OCI-LY3 (cell line): ENCODE results near the gene PMM1.

Experiments
- H2AFZ ChIP-seq: fragments of 200-600, 300-600 bp; shearing (Covaris generic); 2 replicates; pipeline ENCODE4 v1.6.0; 2014; ENCODE audit warnings: antibody characterized with exemption, low read depth, low read length
- H3K27ac ChIP-seq: fragments of 200-600, 300-600 bp; sonication (generic); 2 replicates; pipeline ENCODE4 v1.5.1; 2014; ENCODE audit warnings: mild to moderate bottlenecking, low read length, moderate library complexity, mixed read lengths
- H3K27me3 ChIP-seq: fragments of 200-600, 300-600 bp; sonication (generic); 2 replicates; pipeline ENCODE4 v1.6.1; 2014; ENCODE audit warnings: low read depth, low read length, mixed read lengths
- H3K36me3 ChIP-seq: fragments of 200-600, 300-600 bp; sonication (generic); replicated peaks from 2 replicates; pipeline ENCODE3; 2014; ENCODE audit warnings: low read depth, low read length, mixed read lengths
- H3K4me1 ChIP-seq: fragments of 300-600, 200-600 bp; sonication (generic); 2 replicates; pipeline ENCODE4 v1.6.1; 2014; ENCODE audit warnings: low read length, mixed read lengths
- H3K4me2 ChIP-seq: fragments of 200-600, 300-600 bp; sonication (generic); 2 replicates; pipeline ENCODE4 v1.6.1; 2014; ENCODE audit warnings: low read length, mixed read lengths
- H3K4me3 ChIP-seq: fragments of 300-600, 200-600 bp; sonication (generic); 2 replicates; pipeline ENCODE4 v1.5.1; 2014; ENCODE audit warnings: antibody characterized with exemption, mild to moderate bottlenecking, low read length, moderate library complexity
- H3K79me2 ChIP-seq: fragments of 300-600, 200-600 bp; shearing (Covaris generic); 2 replicates; pipeline ENCODE4 v1.6.1; 2014; ENCODE audit warnings: mild to moderate bottlenecking, low read length, mixed read lengths
- H3K9ac ChIP-seq: fragments of 300-600, 200-600 bp; shearing (Covaris generic); 2 replicates; pipeline ENCODE4 v1.6.0; 2014; ENCODE audit warnings: mild to moderate bottlenecking, low read length, moderate library complexity
- H3K9me3 ChIP-seq: fragments of 200-600, 300-600 bp; shearing (Covaris generic); 2 replicates; pipeline ENCODE4 v1.6.1; 2014; ENCODE audit warnings: low read length, mixed read lengths; ENCODE audit not compliant: insufficient read depth
- H4K20me1 ChIP-seq: fragments of 200-600, 300-600 bp; sonication (generic); 2 replicates; pipeline ENCODE4 v1.6.1; 2016; ENCODE audit warnings: low read length, mixed read lengths; ENCODE audit not compliant: insufficient read depth
- CTCF ChIP-seq: fragments of 200-600, 300-600 bp; sonication (generic); IDR thresholded peaks from 2 replicates; pipeline ENCODE4 v1.5.1; 2014; ENCODE audit warnings: antibody characterized with exemption, low read length, low read depth
- EZH2phosphoT487 ChIP-seq: fragments of 200-600 bp; shearing (Covaris generic); IDR thresholded peaks from 2 replicates; pipeline ENCODE4 v1.6.1; 2018; ENCODE audit warnings: antibody characterized with exemption, mixed run types, low read depth

PMM1 gene

DNA sequence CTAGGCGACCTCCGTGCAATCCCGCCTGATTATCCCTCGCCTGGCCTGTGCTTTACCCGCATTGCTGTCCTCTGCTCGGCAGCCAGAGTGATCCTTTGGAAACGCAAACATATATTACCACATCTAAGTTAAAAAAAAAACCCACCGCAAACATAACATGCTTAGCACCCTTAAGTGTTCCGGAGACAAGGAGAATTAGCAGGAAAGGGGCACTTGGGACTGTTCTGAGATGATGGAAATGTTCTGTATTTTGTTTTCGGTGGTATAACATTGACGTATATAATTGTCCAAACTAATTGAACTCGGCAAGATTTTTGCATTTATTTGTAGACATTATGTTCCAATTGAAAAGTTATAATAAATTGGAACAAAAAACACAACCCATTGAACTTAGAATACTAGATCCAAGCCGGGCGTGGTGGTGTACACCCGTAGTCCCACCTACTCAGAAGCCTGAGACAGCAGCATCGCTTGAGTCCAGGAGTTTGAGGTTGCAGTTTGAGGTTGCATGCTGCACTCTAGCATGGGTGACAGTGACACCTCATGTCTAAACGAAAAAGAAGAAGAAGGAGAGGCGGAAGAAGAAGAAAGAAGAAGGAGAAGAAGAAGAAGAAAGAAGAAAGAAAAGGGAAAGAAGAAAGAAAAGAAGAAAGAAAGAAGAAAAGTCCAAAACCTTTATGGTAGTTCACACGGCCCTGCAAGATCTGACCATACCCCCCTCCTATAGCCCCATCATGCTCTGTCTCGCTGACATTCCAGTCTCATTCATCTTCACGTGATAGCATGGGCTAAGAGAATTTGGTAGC lies 44.8 kb downstream of the PMM1 start:
- Histone ChIP-seq H3K9ac (peak overlapping the region; percentile 50), H3K4me1 (peaks cover 19% of the 10 kb centered on the region), H3K4me2 (peak overlapping the region; percentile 98), H3K36me3 (peaks cover 15% of the 10 kb centered on the region), H4K20me1 (peaks cover 18% of the 10 kb centered on the region; the same call in 1 of the 2 replicates), H2AFZ (peak overlapping the region; percentile 85), H3K79me2 (peaks cover 44% of the 10 kb centered on the region), H3K27ac (no peak overlapping the region), H3K4me3 (peak overlapping the region; percentile 89), H3K9me3 (no peaks in the 10 kb centered on the region), H3K27me3 (no peaks in the 10 kb centered on the region)
- TF ChIP-seq CTCF: no peak
- no peak for TF ChIP-seq EZH2phosphoT487

GRCh38 chr22:41543854-41544670 lies 45.6 kb downstream of the PMM1 start, which contains the start of gene POLR3H:
Gene POLR3H, minus strand, starts transcription at chr22:41544470. Its CDS starts 369 bp downstream, at chr22:41544101.
- peak within 1 kb of the TSS; percentile 85 for H2AFZ ChIP-seq
- H3K79me2 ChIP-seq: peaks cover 52% of the 10 kb centered on the region
- TF ChIP-seq EZH2phosphoT487 (no peak), CTCF (peak; percentile 96)

GRCh38 chr22:41542224-41542623 lies 47.4 kb downstream of the PMM1 start:
- H3K27ac ChIP-seq: no peak overlapping the region

More at GRCh38 chr22:41543854-41544670, 45.6 kb downstream of the PMM1 start, which contains the start of gene POLR3H:
- peak within 1 kb of the TSS; percentile 95 for H3K9ac ChIP-seq
- H3K4me1 ChIP-seq: peaks cover 19% of the 10 kb centered on the region
- no peaks in the 10 kb centered on the region for H3K9me3 ChIP-seq
- peak within 1 kb of the TSS; percentile 50 for H3K27ac ChIP-seq
- peak within 1 kb of the TSS; percentile 89 for H3K4me3 ChIP-seq
- no peaks in the 10 kb centered on the region for H3K27me3 ChIP-seq
- peaks cover 20% of the 10 kb centered on the region for H3K36me3 ChIP-seq
- H4K20me1 ChIP-seq: peaks cover 18% of the 10 kb centered on the region; the same call in 1 of the 2 replicates
- H3K4me2 ChIP-seq: peak within 1 kb of the TSS; percentile 98

More at GRCh38 chr22:41542224-41542623, 47.4 kb downstream of the PMM1 start:
- Histone ChIP-seq H3K79me2 (peaks cover 65% of the 10 kb centered on the region), H3K4me1 (peaks cover 19% of the 10 kb centered on the region), H3K9me3 (no peaks in the 10 kb centered on the region), H3K4me3 (no peak overlapping the region), H3K4me2 (peak overlapping the region; percentile 98; the same call in 1 of the 2 replicates), H3K36me3 (peaks cover 28% of the 10 kb centered on the region), H2AFZ (no peak overlapping the region), H3K27me3 (no peaks in the 10 kb centered on the region), H4K20me1 (peaks cover 18% of the 10 kb centered on the region; the same call in 1 of the 2 replicates), H3K9ac (no peak overlapping the region)
- no peak for TF ChIP-seq CTCF
- TF ChIP-seq EZH2phosphoT487: no peak
